Mesendoderm (in vitro differentiated cells): Measurements from ENCODE around the gene POU3F3.

Experiments used
- DNase-seq: peaks from one replicate; pipeline ENCODE4 v3.0.0; 2013
- H2AK5ac ChIP-seq: 2 replicates; pipeline ENCODE4 v1.6.1; 2013; ENCODE audit warnings: low read length, inconsistent platforms
- H2BK120ac ChIP-seq: 2 replicates; pipeline ENCODE4 v1.6.1; 2013; ENCODE audit warnings: low read depth, mild to moderate bottlenecking, low read length, moderate library complexity, mixed read lengths
- H2BK15ac ChIP-seq: replicated peaks from 2 replicates; pipeline ENCODE4 v1.6.1; 2013; ENCODE audit warnings: low read depth, mild to moderate bottlenecking, moderate library complexity
- H2BK5ac ChIP-seq: 2 replicates; pipeline ENCODE4 v1.6.1; 2013; ENCODE audit warnings: low read length, inconsistent platforms
- H3K18ac ChIP-seq: 2 replicates; pipeline ENCODE4 v1.6.1; 2013; ENCODE audit warnings: mild to moderate bottlenecking, low read length, mixed read lengths
- H3K23ac ChIP-seq: one replicate; pipeline ENCODE4 v1.6.1; 2013; ENCODE audit warnings: low read length
- H3K27ac ChIP-seq: 2 replicates; pipeline ENCODE4 v1.5.1; 2013; ENCODE audit warnings: low read depth, mild to moderate bottlenecking, inconsistent platforms, low read length, moderate library complexity
- H3K27me3 ChIP-seq: 2 replicates; pipeline ENCODE4 v1.6.1; 2013; ENCODE audit warnings: low read length, control low read depth, mild to moderate bottlenecking, inconsistent platforms; ENCODE audit not compliant: insufficient read depth, poor library complexity
- H3K36me3 ChIP-seq: 2 replicates; pipeline ENCODE4 v1.6.1; 2013; ENCODE audit warnings: low read length, inconsistent platforms; ENCODE audit not compliant: control insufficient read depth, insufficient read depth
- H3K4ac ChIP-seq: one replicate; pipeline ENCODE4 v1.6.1; 2013; ENCODE audit warnings: low read depth, mild to moderate bottlenecking, low read length, moderate library complexity
- H3K4me1 ChIP-seq: 2 replicates; pipeline ENCODE4 v1.6.1; 2013; ENCODE audit warnings: low read depth, low read length, inconsistent platforms; ENCODE audit not compliant: control insufficient read depth
- H3K4me2 ChIP-seq: 2 replicates; pipeline ENCODE4 v1.6.1; 2013; ENCODE audit warnings: low read length
- H3K4me3 ChIP-seq: 2 replicates; pipeline ENCODE4 v1.5.1; 2013; ENCODE audit warnings: mild to moderate bottlenecking, low read length
- H3K56ac ChIP-seq: one replicate; pipeline ENCODE4 v1.6.1; 2013; ENCODE audit warnings: low read length
- H3K79me1 ChIP-seq: 2 replicates; pipeline ENCODE4 v1.6.1; 2013; ENCODE audit warnings: low read length, inconsistent platforms
- H3K79me2 ChIP-seq: 2 replicates; pipeline ENCODE4 v1.6.1; 2013; ENCODE audit warnings: mild to moderate bottlenecking, low read length; ENCODE audit not compliant: control insufficient read depth, insufficient read depth
- H3K9ac ChIP-seq: 2 replicates; pipeline ENCODE4 v1.6.1; 2013; ENCODE audit warnings: low read length, inconsistent platforms
- H4K5ac ChIP-seq: one replicate; pipeline ENCODE4 v1.6.1; 2013; ENCODE audit warnings: low read length
- H4K8ac ChIP-seq: one replicate; pipeline ENCODE4 v1.6.1; 2013; ENCODE audit warnings: low read depth, mild to moderate bottlenecking, control low read depth, low read length, moderate library complexity
- WGBS: extraction: QIAGEN DNeasy Blood & Tissue Kit; methylation state at CpG from one replicate; pipeline ENCODE4 v1.1.7; 2013; ENCODE audit warnings: low lambda C conversion rate, missing lambda C conversion rate; ENCODE audit not compliant: insufficient coverage; ENCODE audit errors: extremely low coverage; 5-methylcytosine and 5-hydroxymethylcytosine counted together

The POU3F3 gene

DNA sequence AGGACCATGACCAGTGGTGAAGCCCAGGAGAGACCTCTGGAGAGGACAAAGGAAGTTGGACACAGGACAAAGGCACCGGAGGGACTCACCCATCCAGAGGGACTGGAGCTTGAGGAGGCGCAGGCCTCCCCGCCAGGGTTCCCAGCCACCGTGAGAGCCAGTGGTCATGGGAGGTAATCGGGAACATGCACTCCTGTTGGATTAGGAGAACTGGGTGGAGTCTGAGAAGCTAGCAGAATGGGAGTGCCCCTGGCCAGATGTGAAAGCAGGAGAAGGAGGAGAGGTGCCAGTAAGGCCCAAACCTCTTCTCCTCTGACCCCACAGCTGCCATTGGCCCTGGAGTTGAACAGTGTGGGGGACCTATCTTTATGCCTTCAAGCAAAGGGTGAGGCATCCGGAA lies 20.3 kb downstream of the POU3F3 start:
- Histone ChIP-seq H2BK120ac (no peak overlapping the region), H3K27me3 (peaks cover 36% of the 10 kb centered on the region), H3K27ac (no peak overlapping the region), H3K56ac (no peak overlapping the region), H2AK5ac (no peak overlapping the region), H3K4me3 (no peak overlapping the region), H3K36me3 (no peaks in the 10 kb centered on the region), H2BK15ac (no peak overlapping the region), H3K79me1 (no peaks in the 10 kb centered on the region), H3K4me1 (no peaks in the 10 kb centered on the region), H3K79me2 (no peaks in the 10 kb centered on the region), H3K23ac (no peak overlapping the region), H3K4me2 (no peak overlapping the region), H3K9ac (no peak overlapping the region), H3K18ac (no peak overlapping the region), H2BK5ac (no peak overlapping the region), H3K4ac (no peak overlapping the region), H4K5ac (no peak overlapping the region), H4K8ac (no peak overlapping the region)
- DNase-seq = no peak
- WGBS = no CpG with 5 or more reads among the region's 6 CpGs

DNA sequence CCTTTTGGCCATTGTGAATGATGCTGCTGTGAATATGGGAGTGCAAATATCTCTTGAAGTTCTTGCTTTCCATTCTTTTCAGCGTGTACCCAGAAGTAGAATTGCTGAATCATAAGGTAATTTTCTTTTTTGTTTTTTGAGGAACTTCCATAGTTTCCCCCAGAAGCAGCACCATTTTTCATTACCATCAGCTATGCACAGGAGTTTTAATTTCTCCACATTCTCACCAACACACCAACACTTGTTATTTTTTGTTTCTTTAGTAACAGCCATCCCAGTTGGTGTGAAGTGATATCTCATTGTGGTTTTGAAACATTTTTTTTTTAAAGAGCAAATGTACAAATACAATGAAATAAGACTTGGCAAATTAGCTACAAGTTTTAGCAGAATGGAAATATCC lies 21.3 kb downstream of the POU3F3 start:
- Histone ChIP-seq H3K18ac (no peak overlapping the region), H3K4me3 (no peak overlapping the region), H3K9ac (no peak overlapping the region), H3K4me1 (no peaks in the 10 kb centered on the region), H3K27me3 (peaks cover 25% of the 10 kb centered on the region), H3K79me1 (no peaks in the 10 kb centered on the region), H4K5ac (no peak overlapping the region), H4K8ac (no peak overlapping the region), H3K27ac (no peak overlapping the region), H2BK15ac (no peak overlapping the region), H2AK5ac (no peak overlapping the region), H3K4ac (no peak overlapping the region), H2BK120ac (no peak overlapping the region), H2BK5ac (no peak overlapping the region), H3K36me3 (no peaks in the 10 kb centered on the region), H3K56ac (no peak overlapping the region), H3K79me2 (no peaks in the 10 kb centered on the region), H3K23ac (no peak overlapping the region), H3K4me2 (no peak overlapping the region)
- DNase-seq = no peak
- no CpG with 5 or more reads among the region's 1 CpG for WGBS

DNA sequence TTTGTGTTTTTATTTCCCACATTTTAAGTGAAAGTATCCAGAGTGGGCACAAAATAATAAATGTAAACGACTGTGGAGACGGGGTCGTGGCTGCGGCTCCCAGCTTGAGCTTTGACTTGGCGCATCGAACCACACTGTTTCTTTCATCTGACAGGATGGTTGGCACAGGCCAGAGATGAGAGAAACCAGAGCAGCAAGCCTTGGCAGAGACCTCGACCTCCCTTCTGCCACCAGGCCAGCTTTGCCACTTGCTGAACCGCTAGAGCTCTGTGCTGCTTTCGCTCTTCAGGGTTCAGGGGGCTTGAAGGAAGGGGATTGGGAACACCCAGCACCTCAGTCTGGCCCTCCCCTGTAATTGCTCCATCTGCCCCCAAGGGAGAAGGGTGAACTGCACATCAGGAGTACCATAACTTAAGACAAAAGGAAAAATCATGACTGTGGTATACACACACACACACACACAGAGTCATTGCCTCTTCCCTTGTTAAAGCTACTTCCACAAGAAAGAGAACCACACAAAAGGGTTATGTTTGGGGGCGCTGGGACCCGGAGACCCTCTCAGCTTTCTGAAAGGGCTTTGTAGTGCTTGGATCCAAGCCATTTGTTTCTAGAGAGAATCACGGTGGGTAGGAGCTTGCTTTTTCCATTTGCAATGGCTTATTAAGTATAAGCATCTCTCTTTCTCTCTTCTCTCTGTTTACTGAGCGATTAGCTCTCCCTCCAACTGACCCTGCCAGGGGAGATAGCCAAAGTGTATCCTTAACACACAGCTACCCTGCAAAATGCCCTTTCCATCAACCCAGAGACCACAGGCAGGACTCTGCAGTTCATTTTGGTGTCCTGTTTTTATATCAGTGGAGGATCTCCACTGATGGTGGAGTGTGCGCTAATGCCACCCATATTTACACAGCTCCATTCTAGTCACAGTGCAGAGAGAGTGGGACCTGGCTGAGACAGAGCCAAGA lies 23.0 kb downstream of the POU3F3 start:
- Histone ChIP-seq H2AK5ac (no peak overlapping the region), H2BK120ac (no peak overlapping the region), H2BK15ac (no peak overlapping the region), H3K18ac (no peak overlapping the region), H3K79me2 (no peaks in the 10 kb centered on the region), H4K5ac (no peak overlapping the region), H3K9ac (no peak overlapping the region), H3K36me3 (no peaks in the 10 kb centered on the region), H3K27ac (no peak overlapping the region), H2BK5ac (no peak overlapping the region), H3K27me3 (peaks cover 12% of the 10 kb centered on the region), H3K56ac (no peak overlapping the region), H4K8ac (no peak overlapping the region), H3K4me1 (no peaks in the 10 kb centered on the region), H3K4ac (no peak overlapping the region), H3K4me2 (no peak overlapping the region), H3K23ac (no peak overlapping the region), H3K4me3 (no peak overlapping the region), H3K79me1 (no peaks in the 10 kb centered on the region)
- DNase-seq = no peak
- no CpG with 5 or more reads among the region's 14 CpGs for WGBS

DNA sequence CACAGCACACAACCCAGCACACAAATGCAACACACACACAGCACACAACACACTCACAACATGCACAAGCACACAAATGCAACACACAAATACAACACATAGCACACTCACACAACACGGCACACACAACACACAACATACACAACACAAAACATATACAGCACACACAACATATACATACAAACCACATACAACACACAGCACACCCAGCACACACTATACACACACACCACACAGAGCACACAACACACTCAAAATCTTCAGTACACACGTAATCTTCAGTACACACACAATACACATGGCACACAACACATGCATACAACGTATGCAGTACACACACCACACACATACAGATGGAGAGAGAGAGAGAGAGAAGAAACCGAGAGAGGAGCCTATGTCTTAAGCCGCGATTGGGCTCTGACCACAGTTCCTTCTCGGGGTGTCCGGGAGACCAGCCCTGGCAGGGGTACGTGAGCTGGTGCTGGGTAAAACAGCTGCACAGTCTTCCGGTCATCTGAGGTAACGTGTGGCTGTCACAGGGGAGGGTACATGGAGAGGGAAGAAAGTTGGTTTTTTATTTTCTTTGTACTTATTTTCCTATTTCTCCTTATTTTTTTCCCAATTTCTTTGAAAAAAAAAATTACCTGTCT lies 25.1 kb downstream of the POU3F3 start:
- H4K8ac ChIP-seq = no peak overlapping the region
- no CpG with 5 or more reads among the region's 11 CpGs for WGBS
- no peak overlapping the region for H3K56ac ChIP-seq
- H3K79me2 ChIP-seq = no peaks in the 10 kb centered on the region
- no peak overlapping the region for H3K4me3 ChIP-seq
- H2AK5ac ChIP-seq = no peak overlapping the region
- no peaks in the 10 kb centered on the region for H3K79me1 ChIP-seq
- DNase-seq = no peak
- H3K4me1 ChIP-seq = no peaks in the 10 kb centered on the region
- H3K36me3 ChIP-seq = no peaks in the 10 kb centered on the region
- H3K9ac ChIP-seq = no peak overlapping the region
- no peak overlapping the region for H3K23ac ChIP-seq
- no peak overlapping the region for H3K18ac ChIP-seq
- H2BK15ac ChIP-seq = no peak overlapping the region
- H3K4ac ChIP-seq = no peak overlapping the region
- H2BK5ac ChIP-seq = no peak overlapping the region
- H3K4me2 ChIP-seq = no peak overlapping the region
- H3K27me3 ChIP-seq = peaks cover 2% of the 10 kb centered on the region
- no peak overlapping the region for H3K27ac ChIP-seq
- H4K5ac ChIP-seq = no peak overlapping the region
- H2BK120ac ChIP-seq = no peak overlapping the region

DNA sequence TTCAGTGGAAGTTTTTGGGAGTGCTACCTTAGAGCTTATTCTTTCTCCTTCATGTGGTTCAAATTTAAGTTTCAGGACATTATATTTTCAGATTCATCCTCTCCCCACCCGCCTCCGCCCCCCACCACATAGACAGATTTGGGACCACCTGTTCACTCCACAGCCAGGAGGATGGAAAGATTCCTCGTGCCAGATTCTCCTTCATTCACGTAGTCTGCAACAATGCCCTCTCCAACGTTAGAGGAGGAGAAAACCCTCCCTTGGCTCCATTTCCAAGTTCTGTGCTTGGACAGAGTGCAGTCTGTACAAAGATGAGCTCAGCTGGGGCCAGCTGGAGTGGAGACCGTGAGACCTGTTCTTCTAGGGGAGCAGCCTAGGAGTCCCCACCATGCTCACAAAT lies 26.2 kb downstream of the POU3F3 start:
- whole genome bisulfite sequencing = no CpG with 5 or more reads among the region's 6 CpGs

More for the DNA sequence above, 26.2 kb downstream of the POU3F3 start:
- Histone ChIP-seq H3K4ac (no peak overlapping the region), H2BK15ac (no peak overlapping the region), H3K27me3 (no peaks in the 10 kb centered on the region), H2BK5ac (no peak overlapping the region), H3K4me2 (no peak overlapping the region), H3K4me3 (no peak overlapping the region), H3K9ac (no peak overlapping the region), H3K79me2 (no peaks in the 10 kb centered on the region), H3K4me1 (no peaks in the 10 kb centered on the region), H3K56ac (no peak overlapping the region), H4K8ac (no peak overlapping the region), H3K27ac (no peak overlapping the region), H3K18ac (no peak overlapping the region), H4K5ac (no peak overlapping the region), H2AK5ac (no peak overlapping the region), H3K23ac (no peak overlapping the region), H3K36me3 (no peaks in the 10 kb centered on the region), H3K79me1 (no peaks in the 10 kb centered on the region), H2BK120ac (no peak overlapping the region)
- DNase-seq = no peak
